NCI-H2107 treated with DMSO at 0.1 percent for 48 hours (cell line): ENCODE data around the gene SLC39A11.
"Not testable (repeated sequence)": the region's sequence is repeated elsewhere in the genome, so short reads cannot be mapped to it uniquely, and the experiment has no call there.

ENCODE experiments used
- DNase-seq: peaks from one replicate; lab custom pipeline; 2025; ENCODE audit not compliant: unreplicated experiment; lab: John Stamatoyannopoulos, UW

The SLC39A11 gene

GRCh38 chr17:72726936-72727335 is 365.6 kb downstream of the SLC39A11 start:
- peak; percentile 25 for DNase-seq

- DNase-seq, result peak; percentile 59
Observed at GRCh38 chr17:72725433-72726068, 366.9 kb downstream of the SLC39A11 start.

- DNase-seq, result no peak
Observed at GRCh38 chr17:72724267-72724666, 368.2 kb downstream of the SLC39A11 start.

- no peak for DNase-seq
Observed at GRCh38 chr17:72723711-72724110, 368.8 kb downstream of the SLC39A11 start.

- no peak for DNase-seq
Observed at GRCh38 chr17:72720494-72720825, 372.0 kb downstream of the SLC39A11 start.

DNA sequence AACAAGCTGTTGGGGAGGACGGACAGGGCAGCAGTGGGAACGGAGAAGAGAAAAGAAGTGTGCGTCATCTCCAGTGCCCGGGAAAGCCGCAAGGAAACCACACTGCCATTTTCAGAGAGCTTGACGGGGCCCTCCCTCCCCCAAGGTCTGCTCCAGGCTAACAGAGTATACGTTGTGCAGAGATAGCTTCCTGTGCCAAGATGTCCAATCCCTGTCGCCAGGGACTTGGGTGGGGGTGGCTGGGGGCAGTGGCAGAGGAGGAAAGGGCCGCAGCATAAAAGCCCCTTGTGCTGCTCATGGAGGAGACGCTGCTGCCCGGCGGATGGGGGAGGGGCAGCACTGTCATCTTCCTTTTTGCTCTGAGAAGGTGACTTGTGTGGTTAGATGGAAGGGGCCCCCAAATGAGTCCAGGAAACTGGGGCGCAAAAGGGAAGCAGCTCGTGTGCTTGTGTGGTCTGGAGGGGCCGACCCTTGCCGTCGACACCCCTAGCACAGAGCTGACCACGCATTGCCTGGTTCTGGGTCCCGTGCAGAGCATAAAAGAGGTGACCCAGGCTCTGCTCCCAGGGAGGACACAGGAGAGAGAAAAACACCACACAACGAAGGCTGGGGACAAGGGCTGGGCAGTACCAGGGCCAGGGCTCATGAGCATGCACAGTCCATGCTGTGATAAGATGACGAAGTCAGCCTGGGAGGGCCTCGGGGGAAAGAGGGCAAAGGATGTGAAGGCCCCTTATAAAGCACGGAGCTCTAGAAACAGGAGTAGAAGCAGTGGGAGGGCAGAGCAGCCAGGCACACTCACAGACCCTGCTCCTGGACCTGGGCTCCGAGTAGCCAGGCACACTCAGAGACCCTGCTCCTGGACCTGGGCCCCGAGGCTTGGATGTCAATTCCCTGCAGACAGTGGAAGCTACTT is 372.7 kb downstream of the SLC39A11 start:
- no peak for DNase-seq

DNA sequence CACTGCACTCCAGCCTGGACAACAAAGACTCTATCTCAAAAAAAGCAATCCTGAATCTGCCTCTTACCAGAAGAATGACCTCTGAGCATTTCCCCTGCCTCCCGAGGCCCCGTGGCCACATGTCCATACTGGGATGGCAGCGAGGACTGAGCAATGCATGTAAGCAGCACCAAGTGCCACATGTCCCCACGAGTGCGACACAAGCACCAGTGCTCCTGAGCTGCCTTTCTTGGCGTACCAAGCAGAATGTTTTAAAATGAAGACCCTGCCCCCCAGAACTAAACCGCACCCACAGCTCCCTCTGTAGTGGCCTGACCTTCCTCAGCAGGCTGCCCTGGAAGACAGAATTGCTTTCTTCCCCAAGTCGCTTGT is 373.3 kb downstream of the SLC39A11 start:
- no peak for DNase-seq

GRCh38 chr17:72717676-72718075 is 374.8 kb downstream of the SLC39A11 start:
- DNase-seq, result no peak

DNA sequence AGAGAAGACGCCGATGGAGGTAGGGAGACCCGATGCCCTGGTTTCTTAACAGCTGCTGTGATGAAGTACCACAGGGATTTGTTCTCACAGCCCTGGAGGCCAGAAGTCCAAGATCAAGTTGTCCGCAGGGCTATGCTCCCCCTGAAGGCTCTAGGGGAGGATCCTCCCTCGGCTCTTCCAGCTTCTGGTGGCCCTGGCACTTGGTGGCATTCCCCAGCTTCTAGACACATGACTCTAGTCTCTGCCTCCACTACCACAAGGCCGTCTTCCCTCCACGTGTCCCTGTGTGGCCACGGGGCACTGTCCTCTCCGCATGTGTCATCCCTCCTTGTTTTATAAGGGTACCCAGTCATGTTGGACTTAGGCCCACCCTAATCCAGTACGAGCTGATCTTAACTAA is 375.2 kb downstream of the SLC39A11 start:
- DNase-seq, result no peak

DNA sequence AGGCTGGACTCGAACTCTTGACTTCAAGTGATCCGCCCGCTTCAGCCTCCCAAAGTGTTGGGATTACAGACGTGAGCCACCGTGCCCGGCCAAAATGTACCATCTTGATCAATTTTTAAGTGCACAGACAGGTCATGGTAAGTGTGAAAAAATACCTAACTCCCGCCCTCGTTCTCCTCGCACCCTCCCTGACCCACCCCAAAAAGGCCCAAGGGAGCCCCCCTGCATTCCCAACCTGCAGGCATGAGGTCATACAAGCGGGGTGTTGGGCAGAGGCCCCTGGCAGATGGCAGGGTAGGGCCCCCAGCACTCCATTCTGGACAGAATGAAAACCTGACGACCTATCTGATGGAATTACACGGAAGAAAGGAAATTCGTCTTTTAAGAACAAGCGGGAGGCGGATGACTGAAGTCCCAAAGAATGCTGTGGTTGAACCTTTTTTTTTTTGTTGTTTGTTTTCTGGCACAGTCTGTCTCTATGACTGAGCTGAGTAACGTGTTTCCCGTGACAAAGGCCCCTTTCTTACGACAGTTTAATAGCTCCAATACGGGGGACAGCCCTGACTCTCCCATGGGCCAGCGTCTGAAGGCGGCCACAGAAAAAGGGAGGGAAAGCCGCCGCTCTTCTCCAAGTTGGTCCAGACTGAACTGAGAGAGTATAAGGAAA is 376.4 kb downstream of the SLC39A11 start:
- DNase-seq, result no peak

DNA sequence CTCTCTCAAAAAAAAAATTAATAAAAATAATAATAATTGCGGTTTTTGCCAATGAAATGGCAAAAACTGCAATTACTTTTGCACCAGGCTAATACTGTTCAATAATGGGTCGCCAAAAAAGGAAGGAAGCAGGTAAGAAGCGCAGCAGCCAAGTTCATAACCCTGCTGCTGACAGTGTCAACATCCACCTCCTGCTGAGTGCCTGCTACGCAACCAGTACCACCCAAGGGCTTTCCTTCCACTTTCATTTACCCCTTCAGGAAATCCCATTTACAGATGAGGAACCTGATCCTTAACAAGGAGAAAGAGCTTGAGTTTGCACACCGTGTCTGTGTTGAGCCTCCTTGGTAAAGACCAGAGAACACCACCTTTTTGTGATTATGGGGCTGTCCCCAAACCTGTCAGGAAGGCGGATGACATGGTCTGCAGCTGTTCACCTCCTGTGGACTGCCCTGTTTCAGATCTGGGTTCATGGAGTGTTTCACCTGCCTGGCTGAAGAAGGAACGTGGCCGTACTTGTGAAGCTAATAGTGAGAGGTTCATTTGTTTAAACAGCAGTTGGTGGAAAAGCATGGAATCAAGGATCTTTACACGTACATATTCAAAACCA is 378.0 kb downstream of the SLC39A11 start:
- peak; percentile 49 for DNase-seq

DNA sequence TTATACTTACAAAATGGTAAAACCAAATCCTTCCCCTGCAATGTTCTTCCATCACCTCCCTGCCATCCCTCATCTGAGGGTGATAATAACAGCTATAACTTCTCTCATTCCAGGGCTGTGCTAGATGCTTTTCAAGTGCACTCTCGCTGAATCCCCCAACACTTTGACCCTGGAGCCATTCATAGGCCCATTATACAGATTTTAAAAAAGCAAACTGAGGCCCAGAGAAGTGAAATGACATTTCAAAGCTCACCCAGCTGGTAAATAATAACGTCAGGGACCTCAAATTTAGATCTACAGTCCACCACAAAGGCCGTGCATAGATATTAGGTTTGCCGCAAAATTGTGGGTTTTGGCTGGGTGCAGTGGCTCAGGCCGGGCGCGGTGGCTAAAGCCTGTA is 378.8 kb downstream of the SLC39A11 start:
- no peak for DNase-seq

DNA sequence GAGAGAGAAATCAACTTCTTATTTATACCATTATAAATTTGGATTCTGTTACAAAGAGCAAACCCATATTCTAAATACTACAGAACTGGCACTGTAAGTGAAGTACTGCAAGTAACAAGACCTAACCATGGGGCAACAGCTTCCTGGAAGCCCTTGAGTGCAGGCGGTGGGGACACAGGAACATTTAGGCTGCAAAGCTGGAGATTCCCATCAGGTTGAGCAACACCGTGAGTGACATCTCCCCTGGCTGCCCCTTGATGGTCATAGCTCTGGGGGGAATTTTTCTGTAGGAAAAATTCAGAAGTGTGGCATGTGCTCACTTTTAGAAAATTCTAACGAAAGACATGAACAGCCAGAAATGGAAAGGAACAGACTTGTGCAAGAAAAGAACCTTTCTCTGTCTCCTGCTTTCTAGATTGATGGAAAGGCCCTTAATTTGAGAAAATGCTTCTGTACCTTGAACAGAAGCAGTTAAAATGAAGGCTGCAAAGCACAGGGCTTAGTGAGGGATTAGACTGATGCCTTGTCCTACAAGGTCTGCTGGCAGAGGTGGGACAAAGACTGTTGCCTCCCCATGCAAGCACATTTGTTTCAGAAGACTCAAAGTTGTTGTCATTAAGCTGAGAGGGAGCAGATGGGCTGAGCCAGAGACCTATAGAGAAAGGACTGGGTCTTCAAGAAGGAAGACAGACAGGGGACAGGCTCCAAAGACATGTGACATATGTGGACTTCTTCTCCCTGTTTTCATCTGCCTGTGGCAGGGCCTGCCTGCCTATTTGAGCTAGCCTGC is 380.8 kb downstream of the SLC39A11 start:
- DNase-seq, result no peak

GRCh38 chr17:72710834-72711233 is 381.7 kb downstream of the SLC39A11 start:
- no peak for DNase-seq

DNA sequence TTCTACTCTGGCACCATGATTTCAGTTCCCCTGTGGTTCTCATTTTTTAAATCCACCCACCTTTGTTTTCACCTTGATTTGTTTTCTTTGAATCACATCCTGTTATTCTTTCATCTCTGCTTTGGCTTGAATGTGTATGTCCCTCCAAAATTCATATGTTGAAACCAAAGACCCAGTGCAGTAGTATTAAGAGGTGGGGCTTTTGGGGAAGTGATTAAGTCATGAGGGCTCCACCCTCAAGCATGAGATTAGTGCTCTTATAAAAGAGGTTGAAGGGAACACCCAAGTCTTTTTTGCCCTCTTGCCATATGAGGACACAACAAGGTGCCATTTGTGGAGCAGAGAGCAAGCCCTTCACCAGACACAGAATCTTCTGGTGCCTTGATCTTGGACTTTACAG is 382.3 kb downstream of the SLC39A11 start:
- DNase-seq, result no peak

- DNase-seq, result not testable (repeated sequence)
Observed at GRCh38 chr17:72708682-72709081, 383.8 kb downstream of the SLC39A11 start.

- no peak for DNase-seq
Observed at GRCh38 chr17:72707881-72708280, 384.6 kb downstream of the SLC39A11 start.

- DNase-seq, result no peak
Observed at GRCh38 chr17:72706396-72706981, 386.0 kb downstream of the SLC39A11 start.

DNA sequence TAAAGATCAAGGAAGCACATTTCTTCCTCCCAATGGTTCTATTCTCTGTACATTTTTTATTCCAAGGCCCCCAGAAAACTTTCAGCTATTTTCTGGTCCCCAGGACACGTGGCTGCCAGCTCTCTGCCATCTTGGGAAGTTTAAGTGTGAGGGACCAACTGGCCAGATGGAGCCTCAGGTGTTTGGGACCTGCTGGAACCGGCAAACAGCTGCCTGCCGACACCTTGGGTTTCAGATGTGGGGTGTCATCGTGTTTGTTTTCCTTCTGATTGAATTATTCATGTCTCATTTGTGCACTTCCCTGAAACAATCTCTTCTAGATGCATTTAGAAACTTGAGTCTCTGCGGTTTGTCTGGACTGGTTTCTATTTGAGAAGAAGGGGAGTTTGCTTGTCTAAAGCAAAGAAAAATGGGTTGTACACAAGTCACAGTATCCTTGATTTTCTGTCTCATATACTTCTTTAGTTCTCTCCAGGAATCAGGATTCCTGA is 386.5 kb downstream of the SLC39A11 start:
- DNase-seq, result no peak

DNA sequence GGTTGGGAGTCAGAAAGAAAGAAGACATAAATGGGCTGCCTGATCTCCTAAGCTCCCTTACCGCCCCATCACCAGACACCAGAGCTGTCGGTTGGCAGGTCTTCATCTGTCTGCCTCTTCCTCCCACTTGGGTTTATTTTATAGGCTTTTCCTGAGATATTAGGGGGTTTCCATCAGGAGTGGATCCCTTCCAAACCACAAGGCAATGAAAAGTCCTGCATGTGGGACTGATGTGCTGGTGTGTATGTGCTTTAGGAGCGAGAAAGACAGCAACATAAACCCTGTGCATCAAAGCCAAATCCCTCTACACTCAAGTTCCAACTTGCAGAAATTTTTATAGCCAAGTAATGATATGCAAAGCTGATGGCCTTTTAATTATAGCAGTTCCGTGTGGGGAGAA is 389.5 kb downstream of the SLC39A11 start:
- no peak for DNase-seq
